Ramos (cell line): ENCODE data around the gene LIPM.

ENCODE experiments used
- in situ Hi-C: fragments of 300-500 bp; cut with MboI; formaldehyde crosslinking; loops from one replicate; pipeline ENCODE4 v1.14.3; 2022; ENCODE audit warnings: low sequenced_read_pairs; ENCODE audit not compliant: unreplicated experiment

Gene LIPM, protein sequence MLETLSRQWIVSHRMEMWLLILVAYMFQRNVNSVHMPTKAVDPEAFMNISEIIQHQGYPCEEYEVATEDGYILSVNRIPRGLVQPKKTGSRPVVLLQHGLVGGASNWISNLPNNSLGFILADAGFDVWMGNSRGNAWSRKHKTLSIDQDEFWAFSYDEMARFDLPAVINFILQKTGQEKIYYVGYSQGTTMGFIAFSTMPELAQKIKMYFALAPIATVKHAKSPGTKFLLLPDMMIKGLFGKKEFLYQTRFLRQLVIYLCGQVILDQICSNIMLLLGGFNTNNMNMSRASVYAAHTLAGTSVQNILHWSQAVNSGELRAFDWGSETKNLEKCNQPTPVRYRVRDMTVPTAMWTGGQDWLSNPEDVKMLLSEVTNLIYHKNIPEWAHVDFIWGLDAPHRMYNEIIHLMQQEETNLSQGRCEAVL

DNA sequence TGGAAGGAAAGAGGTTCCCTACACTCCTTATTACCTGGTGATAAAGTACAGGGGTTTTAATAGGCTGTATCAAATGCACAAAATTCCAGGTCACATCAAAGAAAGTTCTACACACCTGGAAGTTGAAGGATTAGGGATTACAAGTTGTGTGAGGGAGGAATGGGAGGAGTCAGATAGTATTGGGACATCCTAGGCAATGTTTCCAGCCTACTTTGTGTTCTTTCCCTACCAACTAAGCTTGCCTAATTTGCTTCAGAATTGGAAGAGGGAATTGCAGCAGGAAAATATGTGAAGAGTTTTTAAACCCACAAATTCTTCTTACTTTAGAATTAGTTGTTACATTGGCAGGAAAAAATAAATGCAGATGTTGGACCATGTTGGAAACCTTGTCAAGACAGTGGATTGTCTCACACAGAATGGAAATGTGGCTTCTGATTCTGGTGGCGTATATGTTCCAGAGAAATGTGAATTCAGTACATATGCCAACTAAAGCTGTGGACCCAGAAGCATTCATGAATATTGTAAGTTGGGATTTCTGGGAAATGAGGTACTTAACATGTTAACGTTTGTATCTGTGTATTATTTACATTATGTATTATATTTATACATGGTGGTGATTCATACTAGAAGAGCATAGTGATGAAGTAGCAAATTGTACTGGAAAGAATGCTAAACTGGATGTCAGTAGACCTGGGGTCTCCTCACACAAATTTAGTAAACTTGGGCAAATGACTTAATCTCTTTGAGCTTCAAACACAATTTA, at the start of gene LIPM:
TSS of gene LIPM (plus strand) at position 208 of the 763 bp plus-strand sequence. CDS start at position 375, 167 bp downstream.
- in situ Hi-C loops: no loop called here

DNA sequence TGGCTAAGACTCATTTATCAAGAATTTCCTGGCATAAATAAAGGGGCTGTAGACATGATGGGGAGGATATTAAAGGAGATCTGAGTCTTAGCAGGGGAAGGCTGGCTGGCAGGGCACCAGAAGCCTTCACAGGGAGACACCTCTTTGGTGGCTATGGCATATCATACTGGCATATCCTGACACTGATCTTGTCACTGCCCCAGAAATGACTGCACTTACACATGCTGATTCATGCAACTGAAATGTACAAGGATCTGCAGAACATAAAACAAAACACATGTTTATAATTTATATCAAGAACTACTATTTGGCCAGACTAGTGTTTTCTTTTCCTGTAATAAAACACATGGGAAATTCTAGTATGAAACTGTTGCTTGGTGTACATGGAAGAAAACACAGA, 48.2 kb upstream of the LIPM start:
- in situ Hi-C loops: no loop called here

DNA sequence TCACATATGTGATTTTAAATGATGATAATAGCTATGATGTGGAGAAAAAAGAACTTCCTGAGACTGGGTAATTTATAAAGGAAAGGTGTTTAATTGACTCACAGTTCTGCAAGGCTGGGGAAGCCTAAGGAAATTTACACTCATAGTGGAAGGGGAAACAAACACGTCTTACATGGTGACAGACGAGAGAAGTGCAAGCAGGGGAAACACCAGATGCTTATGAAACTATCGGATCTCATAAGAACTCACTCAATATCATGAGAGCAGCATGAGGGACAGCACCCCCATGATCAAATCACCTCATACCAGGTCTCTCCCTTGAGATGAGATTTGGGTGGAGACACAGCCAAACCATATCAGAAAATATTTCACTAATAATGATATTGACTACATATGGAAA, 46.8 kb upstream of the LIPM start:
- in situ Hi-C loops: no loop called here

DNA sequence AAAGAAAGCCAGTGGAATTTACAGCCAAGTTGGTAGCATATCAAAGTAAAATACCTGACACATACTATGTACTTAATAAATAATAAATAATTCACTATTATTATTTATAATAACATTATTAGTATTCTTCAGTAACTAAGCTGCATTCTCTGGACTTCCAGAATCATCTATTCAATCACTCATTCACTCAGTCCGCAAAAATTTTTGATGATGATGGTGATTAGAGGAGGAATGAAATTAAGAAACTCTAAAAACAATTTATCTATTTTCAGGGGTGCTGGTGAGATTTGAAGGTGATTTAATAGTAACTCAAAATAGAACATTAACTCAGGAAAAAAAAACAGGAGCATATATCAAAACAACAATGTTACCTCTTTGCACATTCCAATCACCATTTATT, 45.9 kb upstream of the LIPM start:
- in situ Hi-C loops: no loop called here

DNA sequence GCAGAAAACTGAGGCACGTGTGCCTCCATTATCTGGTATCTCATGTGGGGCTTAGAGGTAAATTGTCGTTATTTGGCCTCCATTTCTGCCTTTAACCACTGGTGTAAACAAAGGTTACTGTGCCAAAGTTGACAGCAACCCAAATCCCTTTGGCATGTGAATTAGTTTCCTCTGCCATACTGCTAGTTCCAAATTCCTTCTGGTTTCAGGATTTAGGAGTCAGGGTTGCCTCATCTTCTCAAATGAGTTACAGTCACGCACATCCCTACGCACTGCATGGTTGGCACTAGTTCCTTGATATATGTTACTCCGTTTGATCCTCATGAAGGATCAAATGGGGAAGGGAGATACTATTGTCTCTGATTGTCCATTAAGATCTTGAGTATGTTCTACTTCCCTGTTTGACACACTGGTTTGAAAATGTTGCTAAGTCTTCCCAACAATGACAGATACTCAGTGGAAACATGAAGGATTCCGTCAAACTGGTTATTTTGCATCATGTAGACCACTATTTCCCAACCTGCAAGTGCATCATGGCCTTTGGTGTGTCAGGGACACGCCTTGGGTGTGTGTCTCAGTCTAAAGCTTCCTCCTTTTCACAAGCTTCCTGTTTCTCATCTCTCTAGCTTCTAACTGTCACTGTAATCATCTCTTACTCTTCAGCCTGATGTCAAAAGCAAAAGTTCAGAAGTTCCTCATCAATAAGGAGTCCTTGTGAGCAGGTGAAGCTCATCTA, 43.0 kb upstream of the LIPM start, which contains the start of gene LIPN:
TSS of gene LIPN (plus strand) at position 655 of the 736 bp plus-strand sequence. CDS start 1,386 bp downstream, outside the sequence.
- in situ Hi-C loops: no loop called here

DNA sequence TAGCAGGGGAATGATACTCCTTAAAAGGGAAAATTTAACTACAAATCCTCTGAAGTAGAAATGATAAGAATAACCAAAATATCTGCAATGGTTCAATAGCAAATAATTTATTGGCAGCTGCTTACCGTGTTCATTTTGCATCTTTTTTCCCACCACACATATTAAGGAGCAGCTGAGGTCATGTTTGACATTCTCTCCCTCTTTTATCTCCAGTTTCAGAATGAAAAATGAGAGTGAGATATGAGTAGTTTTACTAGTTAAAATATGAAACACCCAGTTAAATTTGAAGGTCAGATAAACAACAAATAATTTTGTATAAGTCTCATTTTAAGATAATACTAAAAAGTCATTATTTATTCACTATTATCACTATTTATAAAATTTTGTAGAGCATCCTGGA, 39.6 kb upstream of the LIPM start:
- in situ Hi-C loops: no loop called here

DNA sequence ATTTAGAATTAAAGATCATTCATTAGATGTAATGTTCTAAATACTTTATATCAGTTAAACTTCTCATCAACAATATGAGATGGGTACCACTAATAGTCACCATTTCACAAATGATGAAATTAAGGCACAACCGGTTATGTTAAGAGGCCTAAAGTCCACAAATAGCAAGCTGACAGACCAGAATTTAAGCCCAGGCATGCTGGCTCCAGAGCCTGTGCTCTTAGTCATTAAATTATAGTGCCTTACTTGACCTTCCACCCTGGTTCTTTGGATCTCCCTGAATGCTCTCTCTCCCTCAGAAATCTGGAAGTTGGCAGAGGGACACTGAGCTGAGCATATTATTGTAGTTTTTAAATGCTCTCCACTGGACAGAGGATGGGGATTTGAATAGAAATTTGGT, 39.1 kb upstream of the LIPM start:
- in situ Hi-C loops: no loop called here

DNA sequence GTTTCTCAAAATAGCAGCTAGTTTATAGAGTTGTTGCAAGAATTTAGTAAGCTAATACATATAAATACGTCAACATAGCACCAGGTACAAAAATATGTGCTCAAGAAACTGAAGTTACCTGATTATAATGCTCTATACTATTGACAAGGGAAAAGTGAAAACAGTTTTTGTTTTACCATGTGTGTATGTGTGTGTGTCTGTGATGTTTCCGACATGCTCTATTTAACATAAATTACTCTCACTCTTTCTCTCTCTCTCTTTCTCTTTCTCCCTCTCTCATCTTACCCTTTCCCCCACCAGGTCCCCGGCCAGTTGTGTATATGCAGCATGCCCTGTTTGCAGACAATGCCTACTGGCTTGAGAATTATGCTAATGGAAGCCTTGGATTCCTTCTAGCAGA, 38.4 kb upstream of the LIPM start:
- in situ Hi-C loops: no loop called here

DNA sequence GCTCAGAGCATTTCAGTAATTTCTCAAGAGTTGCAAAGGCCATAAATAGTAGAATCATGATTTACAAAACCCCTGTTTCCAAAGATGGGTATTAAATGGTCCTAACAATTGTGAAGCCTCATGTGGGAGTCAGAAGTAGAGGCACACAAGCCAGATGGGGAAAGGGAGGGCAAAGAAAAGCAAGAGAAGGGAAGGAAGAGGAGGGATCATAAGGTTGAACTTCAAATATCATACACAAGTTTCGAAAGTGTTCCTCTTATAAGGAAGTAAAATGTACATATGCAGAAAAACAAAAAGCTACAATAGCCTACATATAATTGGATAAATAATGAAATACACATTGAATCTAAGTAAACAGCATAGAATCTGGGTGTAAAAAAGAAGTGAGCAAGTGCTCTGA, 36.7 kb upstream of the LIPM start:
- in situ Hi-C loops: no loop called here

DNA sequence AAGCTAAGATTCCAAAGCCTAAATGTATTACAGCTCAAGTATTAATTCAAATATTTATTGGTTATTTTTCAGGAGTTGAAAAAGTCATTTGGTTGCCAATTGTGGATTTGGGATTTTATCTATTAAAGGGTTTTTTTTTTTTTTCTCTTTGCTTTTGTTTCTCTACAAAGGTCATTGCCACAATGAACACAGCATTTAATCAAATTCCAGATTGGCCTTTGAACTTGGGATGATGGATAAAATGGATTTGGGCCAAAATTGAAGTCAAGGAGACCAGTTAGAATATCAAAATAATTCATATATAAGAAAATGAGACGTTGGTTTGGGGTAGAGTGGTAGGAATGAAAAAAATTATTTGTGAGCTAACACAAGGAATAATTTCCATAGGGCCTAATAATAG, 33.1 kb upstream of the LIPM start:
- in situ Hi-C loops: no loop called here

DNA sequence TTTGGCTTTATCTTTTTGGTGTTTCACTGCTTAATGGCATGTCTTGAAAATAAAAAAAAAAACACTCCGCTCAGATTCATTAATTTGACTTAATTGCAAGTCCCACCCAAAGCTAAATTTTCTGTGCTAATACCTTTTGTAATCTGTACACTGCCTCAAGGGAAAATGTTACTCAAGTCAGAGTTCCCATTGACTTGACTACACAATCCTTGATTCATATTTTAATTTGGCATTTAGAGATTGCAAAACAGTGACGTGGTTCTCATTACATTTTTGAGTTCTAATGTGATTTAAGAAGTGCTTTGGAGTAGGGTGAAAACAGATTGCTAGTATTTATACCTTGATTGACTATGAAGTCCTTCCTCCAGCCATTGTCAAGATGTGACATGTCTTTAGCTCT, 21.3 kb upstream of the LIPM start:
- in situ Hi-C loops: no loop called here

DNA sequence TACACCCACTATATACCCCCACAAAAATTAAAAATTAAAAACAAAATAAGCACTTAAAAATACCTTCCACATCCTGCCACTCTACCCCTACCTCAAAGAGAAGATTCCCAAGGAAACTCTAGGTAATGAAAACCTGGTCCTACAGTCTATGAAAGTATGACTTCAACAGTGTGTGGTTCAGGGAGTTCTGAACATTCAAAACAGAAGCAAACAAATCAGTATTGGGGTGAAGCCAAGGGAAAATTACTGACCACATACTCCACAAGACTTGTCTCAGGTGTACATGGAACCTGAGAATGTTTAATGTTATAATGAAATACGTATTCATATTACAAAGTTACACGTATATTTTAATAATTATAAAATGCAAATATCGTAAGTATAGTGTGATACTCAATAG, 20.3 kb upstream of the LIPM start:
- in situ Hi-C loops: no loop called here

DNA sequence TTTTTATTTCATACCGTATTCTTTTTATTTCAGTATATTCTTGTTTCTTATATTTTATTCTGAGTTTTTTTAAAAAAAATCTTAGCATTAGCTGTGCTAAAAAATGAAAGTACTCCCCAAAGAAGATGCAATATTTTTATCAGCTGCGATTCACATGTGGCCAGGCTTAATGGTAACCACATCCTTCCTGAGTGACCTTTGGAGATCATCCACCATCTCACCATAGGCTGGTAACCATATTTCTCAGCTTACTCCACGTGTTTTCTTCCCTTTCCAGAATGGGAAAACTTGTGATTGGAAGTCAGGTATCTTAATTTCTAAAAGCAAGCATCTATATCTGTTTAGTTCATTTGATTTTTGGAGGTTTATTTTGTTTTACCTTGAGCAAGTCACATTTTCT, 18.8 kb upstream of the LIPM start:
- in situ Hi-C loops: no loop called here

DNA sequence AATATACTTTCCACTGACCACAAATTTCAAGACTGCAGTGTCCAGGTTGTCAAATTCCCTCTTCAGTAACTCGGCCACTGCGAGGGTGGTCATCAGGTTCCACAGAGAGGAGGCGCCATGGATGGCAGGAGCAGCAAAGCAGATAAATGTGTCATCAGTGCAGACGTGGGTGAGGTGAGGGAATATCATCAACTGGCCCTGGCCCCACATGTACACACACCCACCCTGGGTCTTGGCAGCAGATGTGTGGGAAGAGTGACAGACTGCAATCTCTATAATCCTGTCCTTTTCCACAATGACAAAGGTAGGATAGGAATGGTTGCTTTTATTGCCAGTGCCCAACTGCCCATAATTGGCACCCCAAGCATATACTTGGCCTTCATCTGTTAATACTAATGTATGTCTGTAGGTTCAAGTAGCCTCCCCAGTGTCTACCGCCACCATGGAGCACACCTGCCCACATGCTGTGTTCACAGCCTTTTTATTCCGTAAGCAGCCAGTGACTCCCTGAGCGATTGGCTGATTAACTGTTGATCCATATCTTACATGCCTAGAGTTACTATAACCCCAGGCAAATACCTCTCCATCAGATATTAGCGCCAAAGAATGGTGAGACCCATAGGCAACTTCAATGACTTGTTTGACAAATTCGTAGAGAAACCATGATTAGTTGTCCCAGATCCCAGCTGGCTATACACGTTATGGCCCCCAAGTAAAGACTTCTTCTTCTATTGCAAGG, 16.3 kb upstream of the LIPM start:
- in situ Hi-C loops: no loop called here

DNA sequence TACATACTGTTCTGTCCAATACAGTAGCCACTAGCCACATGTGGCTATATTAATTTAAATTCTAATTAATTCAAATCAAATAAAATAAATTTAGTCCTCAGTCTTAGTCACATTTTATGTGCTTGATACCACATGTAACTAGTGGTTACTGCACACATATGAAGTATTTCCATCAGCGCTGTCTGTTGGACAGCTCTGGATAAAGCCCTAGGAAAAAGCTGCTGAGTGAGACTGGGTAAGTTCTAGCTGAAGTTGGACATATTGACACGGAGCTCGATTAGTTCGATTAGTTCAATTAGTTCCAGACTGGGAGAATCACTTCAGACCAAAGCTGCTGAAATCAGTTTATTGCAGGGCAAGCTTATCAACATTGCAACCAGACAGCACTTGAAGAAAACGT, 15.1 kb upstream of the LIPM start:
- in situ Hi-C loops: no loop called here

DNA sequence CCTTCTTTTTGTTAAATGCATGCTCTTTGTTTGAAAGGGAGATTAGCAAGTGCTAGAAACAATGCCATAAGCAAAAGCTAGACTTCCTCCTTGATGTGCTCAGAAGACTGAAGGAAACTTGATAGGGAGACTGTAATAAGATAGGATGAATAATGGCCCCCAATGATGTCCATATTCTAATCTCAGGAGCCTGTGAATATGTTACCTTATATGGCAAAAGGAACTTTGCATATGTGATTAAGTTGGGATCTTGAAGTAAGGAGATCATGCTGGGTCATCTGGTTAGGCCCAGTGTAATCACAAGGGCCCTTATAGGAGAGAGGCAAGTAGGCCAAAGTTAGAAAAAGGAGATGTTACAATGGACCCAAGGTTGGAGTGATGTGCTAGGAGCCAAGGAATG, 13.6 kb upstream of the LIPM start:
- in situ Hi-C loops: no loop called here

DNA sequence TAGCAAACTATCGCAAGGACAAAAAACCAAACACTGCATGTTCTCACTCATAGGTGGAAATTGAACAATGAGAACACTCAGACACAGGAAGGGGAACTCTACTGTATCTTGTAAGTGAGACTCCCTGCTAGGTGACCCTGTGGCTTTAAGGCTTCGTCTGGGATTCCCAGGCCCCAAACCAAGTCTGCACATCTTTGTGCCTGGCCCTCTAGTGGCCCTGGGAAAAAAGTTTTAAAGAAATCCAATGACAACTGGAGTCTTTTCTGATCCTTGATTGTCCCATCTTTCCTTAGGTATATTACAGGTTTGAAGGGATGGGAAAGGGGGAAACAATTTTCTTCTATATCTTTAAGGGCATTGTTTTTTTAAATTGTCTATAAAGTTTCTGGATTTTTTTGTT, 10.6 kb upstream of the LIPM start:
- in situ Hi-C loops: no loop called here

DNA sequence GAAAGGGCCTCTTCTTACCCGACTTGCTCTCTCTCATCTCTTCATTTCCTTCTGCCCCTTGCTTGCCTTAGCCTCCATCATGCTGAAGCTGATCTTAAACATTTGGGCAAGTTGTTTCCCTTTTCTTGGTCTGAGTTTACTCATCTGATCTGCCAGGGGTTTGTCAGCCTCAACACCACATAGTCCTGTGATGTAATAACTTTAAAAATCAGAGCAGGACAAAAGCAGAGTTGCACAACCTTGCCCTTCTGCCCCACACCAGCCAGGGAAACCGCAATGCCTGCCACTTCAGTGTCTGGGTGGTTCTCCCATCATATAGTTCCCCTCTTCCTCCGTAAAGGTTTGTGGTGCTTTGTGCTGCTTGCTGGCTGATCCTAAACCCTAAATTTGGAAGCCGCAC, 9.9 kb upstream of the LIPM start:
- in situ Hi-C loops: no loop called here

DNA sequence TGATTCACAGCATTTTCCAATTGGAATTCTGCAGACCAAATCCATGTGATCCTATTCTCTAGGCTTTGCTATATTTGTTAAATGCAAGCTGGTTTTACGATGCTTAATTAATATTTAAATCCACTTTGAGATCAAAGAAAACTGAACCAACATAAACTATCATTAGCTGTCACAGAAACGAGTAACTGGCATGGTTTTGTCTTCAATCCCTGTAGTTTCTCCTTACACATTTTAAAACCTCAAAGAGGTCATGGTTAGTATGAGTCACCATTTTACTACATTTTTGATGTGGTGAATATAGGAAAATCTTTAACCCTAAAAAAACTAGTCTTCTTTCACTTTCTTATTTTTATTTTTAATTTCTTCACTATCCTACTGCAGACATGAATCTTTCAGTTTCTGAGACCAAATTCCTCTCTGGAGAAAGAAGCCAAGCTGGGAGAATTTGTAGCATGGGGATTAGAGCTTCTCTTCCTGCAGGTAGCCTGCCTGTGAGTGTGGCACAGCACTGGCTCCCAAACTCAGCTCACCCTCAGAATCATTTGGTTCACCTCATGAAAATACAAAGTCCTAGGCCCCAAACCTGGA, 8.7 kb upstream of the LIPM start:
- in situ Hi-C loops: no loop called here

DNA sequence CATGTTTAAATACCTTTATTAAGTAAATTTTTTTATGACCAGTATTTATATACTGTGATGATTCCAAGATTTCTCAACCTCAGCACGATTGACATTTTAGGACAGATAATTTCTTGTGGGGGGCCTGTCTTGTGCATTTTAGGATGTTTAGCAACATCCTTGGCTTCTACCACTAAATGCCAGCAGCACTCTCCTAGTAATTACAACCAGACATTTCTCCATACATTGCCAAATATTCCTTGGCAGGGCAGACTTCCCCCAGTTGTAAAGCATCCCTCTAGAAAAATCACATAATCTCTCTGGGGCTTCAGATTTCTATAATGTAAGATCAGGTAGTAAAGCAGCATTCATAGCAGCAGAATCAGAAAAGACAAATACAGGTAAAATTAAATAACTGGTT, 7.8 kb upstream of the LIPM start:
- in situ Hi-C loops: no loop called here
